Keratinocyte (primary cell): ENCODE results near the gene FRAT2. TPM values are rescaled to one million over a fixed set of nuclear protein-coding genes. Genes with fewer than 3 reads are reported as not detected.

Experiments
- DNase-seq: peaks from one replicate; pipeline ENCODE4 v3.0.0-alpha.2; 2011; ENCODE audit warnings: low read depth, missing footprints, low spot score
- FAIRE-seq: peaks from 2 replicates; lab custom pipeline; 2011; peaks lifted over from hg19 to GRCh38; lab: Jason Lieb, UNC
- H2AFZ ChIP-seq: 2 replicates; pipeline ENCODE4 v1.6.0; 2012; ENCODE audit warnings: low read length, control low read depth, inconsistent platforms; ENCODE audit not compliant: control insufficient read depth
- H3K27ac ChIP-seq: 2 replicates; pipeline ENCODE4 v1.5.1; 2011; ENCODE audit warnings: low read length; ENCODE audit not compliant: control insufficient read depth, insufficient read depth
- H3K27me3 ChIP-seq: 3 replicates; pipeline ENCODE4 v1.6.0; 2011; ENCODE audit warnings: low read length; ENCODE audit not compliant: control insufficient read depth, insufficient read depth; ENCODE audit errors: extremely low read depth
- H3K36me3 ChIP-seq, 2 experiments: 2 replicates in 1 of 2; 3 replicates in 1 of 2; pipeline ENCODE4 v1.5.1; 2011; ENCODE audit warnings: low read length in 2 of 2, mild to moderate bottlenecking in 1 of 2; ENCODE audit not compliant: control insufficient read depth in 2 of 2, insufficient read depth in 2 of 2; ENCODE audit errors: extremely low read depth in 1 of 2
- H3K4me1 ChIP-seq: 3 replicates; pipeline ENCODE4 v1.5.1; 2011; ENCODE audit warnings: low read length; ENCODE audit not compliant: control insufficient read depth, insufficient read depth; ENCODE audit errors: extremely low read depth
- H3K4me2 ChIP-seq: 3 replicates; pipeline ENCODE4 v1.6.0; 2011; ENCODE audit warnings: low read depth, low read length; ENCODE audit not compliant: control insufficient read depth, insufficient read depth; ENCODE audit errors: extremely low read depth
- H3K4me3 ChIP-seq, 3 experiments: fragments of 200-600 bp in 1 of 3; sonication (generic) in 1 of 3; 2 replicates in 2 of 3; 3 replicates in 1 of 3; pipeline ENCODE4 v1.5.1; 2011 to 2016; ENCODE audit warnings: low read length in 3 of 3, mild to moderate bottlenecking in 3 of 3, control low read depth in 2 of 3, inconsistent platforms in 1 of 3, low read depth in 1 of 3, mixed read lengths in 1 of 3, mixed run types in 1 of 3, moderate library complexity in 1 of 3; ENCODE audit not compliant: control insufficient read depth in 2 of 3, insufficient read depth in 2 of 3; ENCODE audit errors: extremely low read depth in 1 of 3
- H3K79me2 ChIP-seq: 2 replicates; pipeline ENCODE4 v1.6.0; 2012; ENCODE audit warnings: low read length; ENCODE audit not compliant: control insufficient read depth, insufficient read depth
- H3K9ac ChIP-seq: 3 replicates; pipeline ENCODE4 v1.6.0; 2011; ENCODE audit warnings: low read length; ENCODE audit not compliant: control insufficient read depth, insufficient read depth; ENCODE audit errors: extremely low read depth
- H3K9me1 ChIP-seq: 3 replicates; pipeline ENCODE4 v1.6.0; 2011; ENCODE audit warnings: low read length; ENCODE audit not compliant: control insufficient read depth, insufficient read depth; ENCODE audit errors: extremely low read depth
- H3K9me3 ChIP-seq: 2 replicates; pipeline ENCODE4 v1.5.1; 2012; ENCODE audit warnings: low read depth, low read length; ENCODE audit not compliant: control insufficient read depth
- H4K20me1 ChIP-seq: 3 replicates; pipeline ENCODE4 v1.6.0; 2011; ENCODE audit warnings: low read length; ENCODE audit not compliant: control insufficient read depth, insufficient read depth; ENCODE audit errors: extremely low read depth
- CTCF ChIP-seq, 3 experiments: IDR thresholded peaks in 1 of 3; conservative IDR thresholded peaks in 1 of 3; optimal IDR thresholded peaks in 1 of 3; 2 replicates in 2 of 3; 3 replicates in 1 of 3; pipeline versions ENCODE3 to v1.5.1; 2011; ENCODE audit warnings: low read length in 3 of 3, mild to moderate bottlenecking in 3 of 3, moderate library complexity in 2 of 3, control low read depth in 1 of 3, inconsistent platforms in 1 of 3; ENCODE audit not compliant: insufficient read depth in 2 of 3; ENCODE audit errors: extremely low read depth in 1 of 3
- EZH2 ChIP-seq: IDR thresholded peaks from one replicate; pipeline ENCODE4 v1.6.1; 2012; ENCODE audit warnings: inconsistent platforms, mild to moderate bottlenecking, low read length, moderate library complexity
- dilution Hi-C: fragments of 300-500 bp; cut with MboI; formaldehyde crosslinking; loops from one replicate; pipeline ENCODE4 v1.7.0; 2020; ENCODE audit warnings: low sequenced_read_pairs; ENCODE audit not compliant: extremely low pct_ligation_motif_present
- polyA plus RNA-seq, 5 experiments: library from polyadenylated mRNA; depleted of rRNA in 3 of 5; stranded (reverse) in 3 of 5; stranded (forward) in 1 of 5; unstranded in 1 of 5; fragments of >200 nt; gene quantifications; 1 replicate in 1 of 5; 2 replicates in 3 of 5; 3 replicates in 1 of 5; pipeline versions ENCODE4 v1.2.1 to v1.2.3, GENCODE V29; 2011 to 2012; ENCODE audit warnings: missing spikeins in 2 of 5, low read depth in 1 of 5, low replicate concordance in 1 of 5

The FRAT2 gene
- polyA plus RNA-seq, 1 donor (not counting 4 experiments of a cell fraction or from before 2014, with no cell fraction given) = 5.5 TPM

GRCh38 chr10:97292862-97293198 is 41.7 kb downstream of the FRAT2 start:
- H4K20me1 ChIP-seq = no peaks in the 10 kb centered on the region
- no peaks in the 10 kb centered on the region for H3K36me3 ChIP-seq
- H3K4me3 ChIP-seq = no peak overlapping the region
- DNase-seq (no peak), FAIRE-seq (no peak)
- no peak overlapping the region for H3K27ac ChIP-seq
- TF ChIP-seq CTCF (optimal IDR thresholded peaks at IDR 0.05 in 1 of 3, IDR thresholded peaks at IDR 0.05 in 1 of 3, conservative IDR thresholded peaks at IDR 0.05 in 1 of 3; ENCODE audit: extremely low read depth in 1 of 3, insufficient read depth in 2 of 3, low read length in 3 of 3) (no peak), EZH2 (no peak)
- no peaks in the 10 kb centered on the region for H3K27me3 ChIP-seq
- H3K4me1 ChIP-seq = peaks cover 3% of the 10 kb centered on the region
- H3K9ac ChIP-seq = no peak overlapping the region
- dilution Hi-C loops = no loop called here
- H3K9me3 ChIP-seq = no peaks in the 10 kb centered on the region
- H2AFZ ChIP-seq = no peak overlapping the region
- peak overlapping the region; percentile 74 for H3K4me2 ChIP-seq
- no peaks in the 10 kb centered on the region for H3K9me1 ChIP-seq
- peaks cover 12% of the 10 kb centered on the region for H3K79me2 ChIP-seq

- Histone ChIP-seq H3K4me2 (peak within 1 kb of the TSS; percentile 74), H4K20me1 (no peaks in the 10 kb centered on the region), H3K27ac (peak within 1 kb of the TSS; percentile 87), H3K9me3 (no peaks in the 10 kb centered on the region), H2AFZ (peak within 1 kb of the TSS; percentile 84), H3K27me3 (no peaks in the 10 kb centered on the region), H3K9ac (peak within 1 kb of the TSS; percentile 88), H3K36me3 (no peaks in the 10 kb centered on the region), H3K79me2 (peaks cover 12% of the 10 kb centered on the region), H3K4me1 (peaks cover 3% of the 10 kb centered on the region), H3K4me3 (peak within 1 kb of the TSS; percentile 70 to 77 (median 74)), H3K9me1 (no peaks in the 10 kb centered on the region)
- peak; percentile 51 for FAIRE-seq
- TF ChIP-seq EZH2 = no peak
- TF ChIP-seq CTCF (optimal IDR thresholded peaks at IDR 0.05 in 1 of 3, IDR thresholded peaks at IDR 0.05 in 1 of 3, conservative IDR thresholded peaks at IDR 0.05 in 1 of 3; ENCODE audit: extremely low read depth in 1 of 3, insufficient read depth in 2 of 3, low read length in 3 of 3) = peak in 2 of 3 experiments; percentile 20 to 34
- dilution Hi-C loops = no loop called here
- peak; percentile 88 for DNase-seq
Observed at GRCh38 chr10:97292097-97292861, 42.2 kb downstream of the FRAT2 start, which contains the start of gene ARHGAP19. Gene ARHGAP19, minus strand, starts transcription at chr10:97292637. Its CDS starts 10 bp downstream, at chr10:97292627.
